Astrocyte of the cerebellum (primary cell): ENCODE data around the gene ADAM15.

Experiments
- DNase-seq: peaks from one replicate; pipeline ENCODE4 v3.0.0-alpha.2; 2011; ENCODE audit warnings: low read depth
- H3K4me3 ChIP-seq: 2 replicates; pipeline ENCODE4 v1.5.1; 2011; ENCODE audit warnings: mild to moderate bottlenecking, low read depth, low read length, moderate library complexity
- CTCF ChIP-seq: IDR thresholded peaks from 2 replicates; pipeline ENCODE4 v1.5.1; 2012; ENCODE audit warnings: low read length, low read depth, moderate library complexity, mild to moderate bottlenecking; ENCODE audit errors: missing control alignments
- in situ Hi-C: cut with HindIII; loops from 2 replicates; pipeline ENCODE4 v1.10.0; 2017; ENCODE audit warnings: low sequenced_read_pairs

ADAM15 gene

GRCh38 chr1:155110826-155111225 lies 59.7 kb downstream of the ADAM15 start:
- in situ Hi-C loops = loop anchor here (5.0 kb wide), 1 partner anchor 56 kb away; no protein-coding TSS in a partner anchor
- H3K4me3 ChIP-seq = no peak overlapping the region
- TF ChIP-seq CTCF = no peak
- DNase-seq = no peak
